Transverse colon (tissue), 3 donors: ENCODE results near the gene WBP11.

Source experiments
- CTCF ChIP-seq, 5 experiments: fragments of 200-600 bp in 3 of 5; fragments of 450-650 bp in 2 of 5; sonication (generic) in 3 of 5; IDR thresholded peaks; 1 replicate in 2 of 5; 2 replicates in 3 of 5; pipeline ENCODE4 v1.5.1; 2016 to 2017; ENCODE audit warnings: antibody characterized with exemption in 5 of 5, inconsistent platforms in 3 of 5, mild to moderate bottlenecking in 2 of 5, moderate library complexity in 1 of 5
- POLR2A ChIP-seq: fragments of 450-650 bp; IDR thresholded peaks from one replicate; pipeline ENCODE4 v1.6.1; 2016; ENCODE audit warnings: antibody characterized with exemption, mild to moderate bottlenecking, moderate library complexity

- no peak for TF ChIP-seq CTCF (IDR thresholded peaks at IDR 0.05)
- no peak for TF ChIP-seq POLR2A
Measured at GRCh38 chr12:14840616-14841015, 37.3 kb upstream of the WBP11 start.
